ENCODE data around the gene TMEM201.

DNA sequence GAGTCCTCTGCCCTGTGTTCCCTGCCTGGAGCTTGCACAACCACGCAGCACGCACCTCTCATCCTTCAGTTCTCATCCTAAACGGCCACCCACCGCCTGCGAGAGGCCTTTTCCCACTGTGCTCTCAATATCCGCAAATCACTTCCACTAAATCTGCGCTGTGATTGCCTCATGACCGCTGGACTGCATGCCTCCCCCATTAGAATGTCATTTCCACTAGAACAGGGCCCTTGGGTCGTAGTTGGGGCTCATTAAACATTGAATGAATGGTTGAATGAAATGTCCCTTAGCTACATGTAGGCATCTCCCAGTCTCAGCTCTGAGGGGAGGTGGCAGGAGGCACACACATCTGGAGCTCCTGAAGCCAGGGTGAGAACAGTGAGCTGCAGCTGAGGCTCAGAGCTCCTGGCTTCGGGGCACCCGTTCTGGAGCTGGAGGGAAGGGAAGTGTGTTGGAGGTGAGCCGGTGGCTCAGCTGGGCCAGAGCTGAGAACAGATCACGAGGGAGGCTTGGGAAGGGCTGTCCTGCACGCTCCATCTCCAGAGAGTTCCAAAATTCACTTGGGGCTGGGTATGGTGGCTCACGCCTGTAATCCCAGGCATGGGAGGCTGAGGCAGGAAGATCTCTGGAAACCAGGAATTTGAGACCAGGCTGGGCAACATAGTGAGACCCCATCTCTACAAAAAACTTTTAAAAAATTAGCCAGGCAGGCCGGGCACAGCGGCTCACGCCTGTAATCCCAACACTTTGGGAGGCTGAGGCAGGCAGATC, 30.4 kb downstream of the TMEM201 start:
- TF ChIP-seq CTCF (conservative IDR thresholded peaks at IDR 0.05; ENCODE audit: low read depth, low read length), result no peak
- no peak for TF ChIP-seq EZH2 (IDR thresholded peaks at IDR 0.05; ENCODE audit: borderline replicate concordance, low read depth, low read length, poor library complexity, severe bottlenecking)

Data from A673 (cell line).